ENCODE results near the gene BGN.

- TF ChIP-seq CTCF (IDR thresholded peaks at IDR 0.05; ENCODE audit: insufficient read depth, low read depth, low read length), result no peak
- no peak for TF ChIP-seq EZH2 (IDR thresholded peaks at IDR 0.05; ENCODE audit: insufficient read depth, low read length)
These were observed 21.7 kb upstream of the BGN start for GRCh38 chrX:153473126-153473525.

Measured in astrocyte (in vitro differentiated cells and primary cell).